GM12878 (cell line): ENCODE measurements around the gene SLC44A3. TPM values are rescaled to one million over a fixed set of nuclear protein-coding genes. Genes with fewer than 3 reads are reported as not detected.

Source experiments
- ATAC-seq: fragments of 200-7000 bp; cut with Tn5 transposase; 3 replicates; pipeline ENCODE4 v1.9.1; 2020; ENCODE audit warnings: mild to moderate bottlenecking, moderate library complexity
- BruUV-seq: library from RNA; stranded (reverse); fragments of 400-500 nt; replicated peaks from 2 replicates; lab custom pipeline; 2021; lab: Mats Ljungman, UMichigan
- CTCF ChIA-PET: fragments of 300-600 bp; sonication (Branson Sonifier 250); formaldehyde crosslinking; extraction: SDS; loops from one replicate; lab custom pipeline; 2021; ENCODE audit warnings: inconsistent platforms; lab: Yijun Ruan, JAX
- POLR2A ChIA-PET: fragments of 350-600 bp; formaldehyde crosslinking; extraction: SDS; loops from one replicate; lab custom pipeline; 2021; ENCODE audit warnings: inconsistent platforms; lab: Charles Lee
- RAD21 ChIA-PET: fragments of 300-600 bp; sonication (Branson Sonifier 250); formaldehyde crosslinking; loops from one replicate; lab custom pipeline; 2023; ENCODE audit warnings: antibody characterized with exemption; ENCODE audit not compliant: unreplicated experiment; lab: Charles Lee
- SMC1A ChIA-PET: fragments of 300-600 bp; sonication (Branson Sonifier 250); formaldehyde crosslinking; loops from one replicate; lab custom pipeline; 2023; ENCODE audit not compliant: unreplicated experiment, uncharacterized antibody; lab: Charles Lee
- DNase-seq: peaks from one replicate; pipeline ENCODE4 v3.0.0-alpha.2; 2011; ENCODE audit warnings: low read depth, low spot score
- FAIRE-seq: peaks from 3 replicates; lab custom pipeline; 2011; peaks lifted over from hg19 to GRCh38; lab: Jason Lieb, UNC
- H2AFZ ChIP-seq: 2 replicates; pipeline ENCODE4 v1.6.0; 2011; ENCODE audit warnings: low read depth, low read length, control low read depth; ENCODE audit not compliant: control insufficient read depth
- H3K27ac ChIP-seq: 2 replicates; pipeline ENCODE4 v1.5.1; 2011; ENCODE audit warnings: control low read depth; ENCODE audit not compliant: control insufficient read depth, insufficient read depth
- H3K27me3 ChIP-seq, 2 experiments: replicated peaks in 1 of 2; 2 replicates each; pipeline versions ENCODE4 v1.6.0 to v1.6.1; 2011; ENCODE audit warnings: low read length in 1 of 2; ENCODE audit not compliant: control insufficient read depth in 2 of 2, insufficient read depth in 2 of 2
- H3K36me3 ChIP-seq, 2 experiments: 2 replicates each; pipeline ENCODE4 v1.5.1; 2011; ENCODE audit warnings: low read length in 1 of 2; ENCODE audit not compliant: control insufficient read depth in 2 of 2, insufficient read depth in 2 of 2
- H3K4me1 ChIP-seq: 2 replicates; pipeline ENCODE4 v1.6.1; 2011; ENCODE audit warnings: mild to moderate bottlenecking, low read length, moderate library complexity, mixed read lengths; ENCODE audit not compliant: control insufficient read depth, insufficient read depth
- H3K4me2 ChIP-seq: 2 replicates; pipeline ENCODE4 v1.6.0; 2011; ENCODE audit warnings: control low read depth; ENCODE audit not compliant: control insufficient read depth, insufficient read depth
- H3K4me3 ChIP-seq: fragments of 200-600 bp; sonication (generic); 2 replicates; pipeline ENCODE4 v1.5.1; 2016
- H3K79me2 ChIP-seq: 2 replicates; pipeline ENCODE4 v1.6.0; 2011; ENCODE audit warnings: low read length; ENCODE audit not compliant: control insufficient read depth, insufficient read depth
- H3K9ac ChIP-seq: 2 replicates; pipeline ENCODE4 v1.8.0; 2011; ENCODE audit warnings: low read length, control low read depth, mixed read lengths; ENCODE audit not compliant: control insufficient read depth, insufficient read depth
- H3K9me3 ChIP-seq: replicated peaks from 3 replicates; pipeline ENCODE4 v1.5.1; 2011; ENCODE audit warnings: mild to moderate bottlenecking, low read length; ENCODE audit not compliant: control insufficient read depth, insufficient read depth
- H4K20me1 ChIP-seq: 2 replicates; pipeline ENCODE4 v1.6.0; 2011; ENCODE audit not compliant: control insufficient read depth, insufficient read depth
- ASH2L ChIP-seq: fragments of 300-600, 200-600 bp; sonication (generic); IDR thresholded peaks from 2 replicates; pipeline ENCODE4 v1.6.1; 2017; ENCODE audit warnings: low read depth, mild to moderate bottlenecking, borderline replicate concordance
- CREM ChIP-seq: IDR thresholded peaks from 2 replicates; pipeline ENCODE4 v1.6.1; 2014; ENCODE audit warnings: antibody characterized with exemption, low read depth
- KLF5 ChIP-seq: fragments of 450-650 bp; IDR thresholded peaks from 2 replicates; pipeline ENCODE4 v1.6.1; 2014; ENCODE audit warnings: mild to moderate bottlenecking; ENCODE audit not compliant: partially characterized antibody
- POLR2AphosphoS5 ChIP-seq: IDR thresholded peaks from 2 replicates; pipeline ENCODE4 v1.6.1; 2011; ENCODE audit warnings: mild to moderate bottlenecking, low read length, inconsistent platforms
- STAT3 ChIP-seq: IDR thresholded peaks from 2 replicates; pipeline ENCODE4 v1.6.1; 2011; ENCODE audit warnings: low read depth, low read length, improper control_type of control experiment
- TAF1 ChIP-seq: IDR thresholded peaks from 2 replicates; pipeline ENCODE4 v1.6.1; 2011; ENCODE audit warnings: mild to moderate bottlenecking, low read depth, low read length, borderline replicate concordance
- ZBED1 ChIP-seq: IDR thresholded peaks from 2 replicates; pipeline ENCODE4 v1.6.1; 2016; ENCODE audit warnings: borderline replicate concordance
- WGBS: methylation state at CpG from one replicate; pipeline ENCODE4 v1.1.6; 2016; ENCODE audit warnings: low lambda C conversion rate; ENCODE audit not compliant: insufficient replicate concordance, insufficient coverage; ENCODE audit errors: missing lambda C conversion rate; 5-methylcytosine and 5-hydroxymethylcytosine counted together
- in situ Hi-C: fragments of 300-500 bp; cut with MboI; formaldehyde crosslinking; loops from 9 replicates; pipeline ENCODE4 v1.14.3; 2018; ENCODE audit warnings: mixed read lengths
- intact Hi-C: fragments of 100-400 bp; cut with micrococcal nuclease; formaldehyde crosslinking; loops from one replicate; pipeline ENCODE4 v1.14.2; 2022; ENCODE audit not compliant: unreplicated experiment
- polyA plus RNA-seq, 11 experiments: library from polyadenylated mRNA; depleted of rRNA in 4 of 11; unstranded in 6 of 11; stranded (reverse) in 5 of 11; fragments of >200 nt; fragmentation: Nextera tagmentation in 4 of 11; fragmentation: Illumina TruSeq in 1 of 11; extraction: Ambion mirVana in 4 of 11; extraction: Trizol in 1 of 11; gene quantifications; 1 replicate in 1 of 11; 2 replicates in 10 of 11; pipeline versions ENCODE4 v1.2.1 to v1.2.3, GENCODE V29; 2011 to 2016; ENCODE audit warnings: inconsistent platforms in 2 of 11, missing spikeins in 2 of 11, low read depth in 1 of 11
- total RNA-seq, 4 experiments: library from RNA; depleted of rRNA in 3 of 4; stranded (reverse); fragments of >200 nt in 3 of 4; fragmentation: Illumina TruSeq in 1 of 4; extraction: Trizol in 1 of 4; gene quantifications; 2 replicates each; pipeline versions ENCODE4 v1.2.1 to v1.2.3, GENCODE V29; 2013 to 2021
- TF ChIP-seq, protein P1 (sequence below), 3 experiments: IDR thresholded peaks in 2 of 3; conservative IDR thresholded peaks in 1 of 3; 2 replicates each; pipeline ENCODE4 v1.5.1; 2011; ENCODE audit warnings: low read depth in 3 of 3, low read length in 3 of 3, mild to moderate bottlenecking in 3 of 3, control low read depth in 2 of 3, moderate library complexity in 2 of 3, inconsistent platforms in 1 of 3, mixed read lengths in 1 of 3; ENCODE audit not compliant: control insufficient read depth in 2 of 3, insufficient read depth in 1 of 3; ENCODE audit errors: extremely low read depth in 1 of 3

The SLC44A3 gene
- total and polyA plus RNA-seq, 10 of the 15 experiments (the other 5 are each of a cell fraction or from before 2014, with no cell fraction given) = not detected

GRCh38 chr1:94936861-94937620 is 116.9 kb downstream of the SLC44A3 start:
- peak; percentile 18 for FAIRE-seq
- no peak for DNase-seq
- POLR2A ChIA-PET = no interaction called here

More at GRCh38 chr1:94936861-94937620, 116.9 kb downstream of the SLC44A3 start:
- no peak overlapping the region for H3K4me3 ChIP-seq
- ATAC-seq = no peak
- ChIA-PET RAD21 (no interaction called here), CTCF (no interaction called here), SMC1A (no interaction called here)
- in situ Hi-C loops (no loop called here), intact Hi-C loops (no loop called here)
- H3K27me3 ChIP-seq = no peaks in the 10 kb centered on the region; a peak in 1 of 4 replicates
- WGBS = 20% methylated on average over 5 of the region's 5 CpGs
- TF ChIP-seq KLF5 (no peak), ASH2L (no peak), TAF1 (no peak), STAT3 (no peak), ZBED1 (no peak), POLR2AphosphoS5 (no peak), CREM (no peak)
- TF ChIP-seq, protein P1, sequence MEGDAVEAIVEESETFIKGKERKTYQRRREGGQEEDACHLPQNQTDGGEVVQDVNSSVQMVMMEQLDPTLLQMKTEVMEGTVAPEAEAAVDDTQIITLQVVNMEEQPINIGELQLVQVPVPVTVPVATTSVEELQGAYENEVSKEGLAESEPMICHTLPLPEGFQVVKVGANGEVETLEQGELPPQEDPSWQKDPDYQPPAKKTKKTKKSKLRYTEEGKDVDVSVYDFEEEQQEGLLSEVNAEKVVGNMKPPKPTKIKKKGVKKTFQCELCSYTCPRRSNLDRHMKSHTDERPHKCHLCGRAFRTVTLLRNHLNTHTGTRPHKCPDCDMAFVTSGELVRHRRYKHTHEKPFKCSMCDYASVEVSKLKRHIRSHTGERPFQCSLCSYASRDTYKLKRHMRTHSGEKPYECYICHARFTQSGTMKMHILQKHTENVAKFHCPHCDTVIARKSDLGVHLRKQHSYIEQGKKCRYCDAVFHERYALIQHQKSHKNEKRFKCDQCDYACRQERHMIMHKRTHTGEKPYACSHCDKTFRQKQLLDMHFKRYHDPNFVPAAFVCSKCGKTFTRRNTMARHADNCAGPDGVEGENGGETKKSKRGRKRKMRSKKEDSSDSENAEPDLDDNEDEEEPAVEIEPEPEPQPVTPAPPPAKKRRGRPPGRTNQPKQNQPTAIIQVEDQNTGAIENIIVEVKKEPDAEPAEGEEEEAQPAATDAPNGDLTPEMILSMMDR (IDR thresholded peaks at IDR 0.05 in 2 of 3, conservative IDR thresholded peaks at IDR 0.05 in 1 of 3; ENCODE audit: control insufficient read depth in 2 of 3, extremely low read depth in 1 of 3, insufficient read depth in 1 of 3, low read depth in 3 of 3, low read length in 3 of 3) = no peak
- H3K27ac ChIP-seq = no peak overlapping the region
- no peaks in the 10 kb centered on the region for H4K20me1 ChIP-seq
- H3K9ac ChIP-seq = no peak overlapping the region
- no peaks in the 10 kb centered on the region for H3K36me3 ChIP-seq
- no peaks in the 10 kb centered on the region for H3K4me1 ChIP-seq
- no peak overlapping the region for H2AFZ ChIP-seq
- H3K9me3 ChIP-seq = no peaks in the 10 kb centered on the region
- no TSS peak for BruUV-seq
- H3K4me2 ChIP-seq = no peak overlapping the region
- no peaks in the 10 kb centered on the region for H3K79me2 ChIP-seq
